OCI-LY7 (cell line): Measurements from ENCODE around the gene ARMC9. TPM values are rescaled to one million over a fixed set of nuclear protein-coding genes. Genes with fewer than 3 reads are reported as not detected.

Experiments
- BruUV-seq: library from RNA; stranded (reverse); fragments of 400-500 nt; replicated peaks from 2 replicates; lab custom pipeline; 2021; lab: Mats Ljungman, UMichigan
- CTCF ChIA-PET: fragments of 300-600 bp; sonication (Branson Sonifier 250); formaldehyde crosslinking; loops from one replicate; lab custom pipeline; 2022; ENCODE audit warnings: antibody characterized with exemption; ENCODE audit not compliant: unreplicated experiment; lab: Charles Lee
- POLR2A ChIA-PET: fragments of 300-600 bp; sonication (Branson Sonifier 250); formaldehyde crosslinking; loops from one replicate; lab custom pipeline; 2022; ENCODE audit warnings: antibody characterized with exemption; lab: Charles Lee
- DNase-seq: peaks from one replicate; pipeline ENCODE4 v3.0.0-alpha.2; 2015; ENCODE audit warnings: low spot score
- H2AFZ ChIP-seq: fragments of 200-600 bp; sonication (generic), shearing (Covaris generic); 2 replicates; pipeline ENCODE4 v1.6.1; 2014; ENCODE audit warnings: mild to moderate bottlenecking, antibody characterized with exemption, low read length, moderate library complexity
- H3K27ac ChIP-seq: fragments of 200-600 bp; sonication (generic); 2 replicates; pipeline ENCODE4 v1.5.1; 2014; ENCODE audit warnings: mixed run types, low read depth, mild to moderate bottlenecking, moderate library complexity, low read length, inconsistent platforms; ENCODE audit not compliant: poor library complexity, severe bottlenecking
- H3K36me3 ChIP-seq: fragments of 200-600 bp; sonication (generic); 2 replicates; pipeline ENCODE4 v1.6.1; 2014; ENCODE audit warnings: mild to moderate bottlenecking, antibody characterized with exemption, low read length, moderate library complexity, mixed read lengths; ENCODE audit not compliant: insufficient read depth
- H3K4me1 ChIP-seq: fragments of 200-600 bp; sonication (generic); 2 replicates; pipeline ENCODE4 v1.5.1; 2014; ENCODE audit warnings: mild to moderate bottlenecking, low read length; ENCODE audit not compliant: insufficient read depth, poor library complexity, severe bottlenecking
- H3K4me2 ChIP-seq: fragments of 200-600 bp; sonication (generic); 2 replicates; pipeline ENCODE4 v1.6.1; 2014; ENCODE audit warnings: mild to moderate bottlenecking, low read length
- H3K4me3 ChIP-seq: fragments of 200-600 bp; sonication (generic); 2 replicates; pipeline ENCODE4 v1.5.1; 2014; ENCODE audit warnings: mild to moderate bottlenecking, low read depth, low read length; ENCODE audit not compliant: poor library complexity, severe bottlenecking
- H3K79me2 ChIP-seq: fragments of 200-600 bp; sonication (generic); 2 replicates; pipeline ENCODE4 v1.6.1; 2016; ENCODE audit warnings: low read depth, mild to moderate bottlenecking, low read length, moderate library complexity, mixed read lengths; ENCODE audit not compliant: insufficient read depth
- H3K9me2 ChIP-seq: fragments of 200-600 bp; sonication (generic); 2 replicates; pipeline ENCODE4 v1.6.1; 2016; ENCODE audit warnings: mild to moderate bottlenecking, low read length, mixed read lengths; ENCODE audit not compliant: insufficient read depth
- H3K9me3 ChIP-seq: fragments of 200-600 bp; sonication (generic); 2 replicates; pipeline ENCODE4 v1.6.1; 2014; ENCODE audit warnings: mild to moderate bottlenecking, mixed run types, low read length, mixed read lengths
- H4K20me1 ChIP-seq: fragments of 200-600 bp; sonication (generic); 2 replicates; pipeline ENCODE4 v1.6.1; 2014; ENCODE audit warnings: mild to moderate bottlenecking, antibody characterized with exemption, low read length, moderate library complexity, mixed read lengths; ENCODE audit not compliant: insufficient read depth
- EZH2phosphoT487 ChIP-seq: fragments of 200-600 bp; sonication (generic); IDR thresholded peaks from 2 replicates; pipeline ENCODE4 v1.6.1; 2018; ENCODE audit warnings: low read depth, borderline replicate concordance, mild to moderate bottlenecking, mixed run types, antibody characterized with exemption, low read length, moderate library complexity, mixed read lengths
- intact Hi-C: fragments of 100-400 bp; cut with micrococcal nuclease; formaldehyde crosslinking; loops from one replicate; pipeline ENCODE4 v1.10.0; 2022; ENCODE audit not compliant: unreplicated experiment
- total RNA-seq, 2 experiments: library from RNA; depleted of rRNA in 1 of 2; stranded (reverse); fragments of >200 nt in 1 of 2; shearing (Covaris generic) in 1 of 2; gene quantifications; 2 replicates each; pipeline ENCODE4 v1.2.3, GENCODE V29; 2014 to 2022
- TF ChIP-seq, protein P1 (sequence below): fragments of 200-600 bp; sonication (generic); conservative IDR thresholded peaks from 2 replicates; pipeline ENCODE4 v1.5.1; 2014; ENCODE audit warnings: mild to moderate bottlenecking, antibody characterized with exemption, low read length, moderate library complexity, mixed read lengths

The ARMC9 gene
- total RNA-seq, 2 experiments from 2014 or later: 6.6 to 12.2 TPM

DNA sequence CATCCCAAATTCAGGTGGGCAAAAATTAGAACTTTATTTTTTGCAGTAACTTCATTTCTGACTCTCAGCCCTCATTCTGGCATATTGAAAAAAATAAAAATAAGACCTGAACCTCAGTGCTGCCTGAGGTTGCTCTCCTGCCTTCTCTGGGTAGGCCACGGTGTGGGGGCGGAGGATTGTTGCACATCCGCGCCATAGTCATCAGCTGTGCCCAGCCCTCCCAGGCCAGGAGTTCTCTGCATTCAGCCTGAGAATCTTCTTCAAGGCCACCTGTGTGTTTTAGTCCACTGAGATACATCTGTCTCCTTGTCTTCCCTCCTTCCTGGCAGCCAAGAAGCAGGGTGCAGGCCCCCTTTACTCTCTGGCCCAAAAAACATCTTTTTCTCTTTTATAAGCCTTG lies 94.7 kb downstream of the ARMC9 start:
- Histone ChIP-seq H3K79me2 (no peaks in the 10 kb centered on the region), H3K27ac (no peak overlapping the region), H3K9me3 (no peaks in the 10 kb centered on the region), H3K4me2 (no peak overlapping the region), H4K20me1 (no peaks in the 10 kb centered on the region), H2AFZ (no peak overlapping the region), H3K4me1 (peaks cover 12% of the 10 kb centered on the region), H3K4me3 (no peak overlapping the region), H3K36me3 (no peaks in the 10 kb centered on the region), H3K9me2 (no peaks in the 10 kb centered on the region)
- no peak for DNase-seq
- intact Hi-C loops: no loop called here
- CTCF ChIA-PET: no interaction called here
- no TSS peak for BruUV-seq
- POLR2A ChIA-PET: no interaction called here
- TF ChIP-seq EZH2phosphoT487: no peak
- TF ChIP-seq, protein P1, sequence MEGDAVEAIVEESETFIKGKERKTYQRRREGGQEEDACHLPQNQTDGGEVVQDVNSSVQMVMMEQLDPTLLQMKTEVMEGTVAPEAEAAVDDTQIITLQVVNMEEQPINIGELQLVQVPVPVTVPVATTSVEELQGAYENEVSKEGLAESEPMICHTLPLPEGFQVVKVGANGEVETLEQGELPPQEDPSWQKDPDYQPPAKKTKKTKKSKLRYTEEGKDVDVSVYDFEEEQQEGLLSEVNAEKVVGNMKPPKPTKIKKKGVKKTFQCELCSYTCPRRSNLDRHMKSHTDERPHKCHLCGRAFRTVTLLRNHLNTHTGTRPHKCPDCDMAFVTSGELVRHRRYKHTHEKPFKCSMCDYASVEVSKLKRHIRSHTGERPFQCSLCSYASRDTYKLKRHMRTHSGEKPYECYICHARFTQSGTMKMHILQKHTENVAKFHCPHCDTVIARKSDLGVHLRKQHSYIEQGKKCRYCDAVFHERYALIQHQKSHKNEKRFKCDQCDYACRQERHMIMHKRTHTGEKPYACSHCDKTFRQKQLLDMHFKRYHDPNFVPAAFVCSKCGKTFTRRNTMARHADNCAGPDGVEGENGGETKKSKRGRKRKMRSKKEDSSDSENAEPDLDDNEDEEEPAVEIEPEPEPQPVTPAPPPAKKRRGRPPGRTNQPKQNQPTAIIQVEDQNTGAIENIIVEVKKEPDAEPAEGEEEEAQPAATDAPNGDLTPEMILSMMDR: no peak

DNA sequence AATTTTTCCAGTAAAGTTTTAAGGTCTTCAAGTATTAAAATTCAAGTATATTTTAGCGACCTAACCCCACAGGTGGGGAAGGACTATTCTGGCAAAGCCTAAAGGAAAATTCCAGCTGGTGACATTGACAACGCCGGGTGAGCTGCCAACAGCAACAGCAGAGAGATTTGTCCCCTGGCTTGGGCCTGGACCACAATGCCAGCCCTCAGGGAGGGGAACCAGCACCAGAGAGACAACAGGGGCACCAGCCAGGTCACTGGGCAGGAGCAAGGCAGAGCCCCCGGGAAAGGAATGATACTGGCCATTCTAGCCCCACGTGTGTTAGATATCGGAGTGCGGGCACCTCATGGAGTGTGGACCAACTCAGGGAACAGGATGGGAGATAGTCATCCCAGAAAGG lies 95.7 kb downstream of the ARMC9 start:
- Histone ChIP-seq H3K4me1 (peaks cover 13% of the 10 kb centered on the region), H3K4me2 (no peak overlapping the region), H3K9me3 (no peaks in the 10 kb centered on the region), H2AFZ (no peak overlapping the region), H4K20me1 (no peaks in the 10 kb centered on the region), H3K27ac (no peak overlapping the region), H3K79me2 (no peaks in the 10 kb centered on the region), H3K4me3 (no peak overlapping the region), H3K9me2 (no peaks in the 10 kb centered on the region), H3K36me3 (no peaks in the 10 kb centered on the region)
- no peak for DNase-seq
- intact Hi-C loops: no loop called here
- BruUV-seq: no TSS peak
- ChIA-PET POLR2A (no interaction called here), CTCF (no interaction called here)
- TF ChIP-seq, protein P1: no peak
- TF ChIP-seq EZH2phosphoT487: no peak

DNA sequence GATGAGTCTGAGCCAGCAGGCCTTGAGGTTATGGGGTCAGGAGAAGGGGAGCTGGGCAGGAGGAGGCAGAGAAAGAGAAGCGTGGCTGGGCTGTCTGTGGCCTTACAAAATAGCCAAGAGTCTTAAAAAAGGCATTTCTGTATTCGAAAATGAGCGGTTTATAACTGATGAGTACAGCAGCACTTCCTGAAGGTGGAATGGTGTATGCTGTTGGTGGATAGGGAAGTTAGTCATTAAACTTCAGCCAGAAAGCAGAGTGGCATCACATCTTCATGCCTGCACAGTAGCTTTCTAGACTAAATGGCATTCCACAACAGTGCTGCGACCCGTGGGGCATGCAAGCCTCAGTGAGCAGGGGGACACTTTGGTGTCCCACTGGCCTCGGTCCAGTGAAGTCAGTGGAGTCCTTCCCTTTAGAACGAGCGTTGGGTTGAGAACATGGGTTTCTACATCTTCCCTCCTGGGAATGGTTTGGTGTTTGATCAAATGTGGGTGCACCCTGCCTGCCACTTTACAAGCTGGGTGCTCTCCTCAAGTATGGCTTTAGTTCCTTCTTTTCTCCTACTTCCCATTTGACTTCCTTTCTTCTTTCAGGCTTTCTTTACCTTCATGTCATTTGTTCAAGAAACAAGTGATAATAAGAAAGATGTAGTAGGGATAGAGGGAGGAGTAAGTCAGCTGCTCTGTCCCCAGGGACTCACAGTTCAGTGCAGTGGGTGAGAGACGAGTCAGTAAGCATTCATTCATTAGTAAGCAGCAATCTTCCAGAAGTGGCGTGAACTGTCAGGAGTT lies 96.3 kb downstream of the ARMC9 start:
- Histone ChIP-seq H3K9me3 (no peaks in the 10 kb centered on the region), H3K79me2 (no peaks in the 10 kb centered on the region), H3K4me3 (no peak overlapping the region), H3K36me3 (no peaks in the 10 kb centered on the region), H4K20me1 (no peaks in the 10 kb centered on the region), H3K27ac (no peak overlapping the region), H3K4me1 (peaks cover 19% of the 10 kb centered on the region), H3K4me2 (no peak overlapping the region), H3K9me2 (no peaks in the 10 kb centered on the region), H2AFZ (no peak overlapping the region)
- no peak for DNase-seq
- ChIA-PET CTCF (no interaction called here), POLR2A (interaction anchor here (0.6 kb wide), 1 partner anchor 23 kb away, joined by 9 read pairs; no protein-coding TSS in a partner anchor)
- BruUV-seq: no TSS peak
- intact Hi-C loops: loop anchor here (5.0 kb wide), 1 partner anchor 67 kb away; no protein-coding TSS in a partner anchor
- TF ChIP-seq, protein P1: no peak
- no peak for TF ChIP-seq EZH2phosphoT487
